Activated T-helper 1 cell treated with anti-CD3 and anti-CD28 coated beads, Interleukin-2, amount 50 U/mL, for 16 hours (primary cell): Measurements from ENCODE around the gene ADAT3.

Experiments used
- DNase-seq, 2 donors: peaks; one replicate each; pipeline ENCODE4 v3.0.0-alpha.2; 2020; ENCODE audit warnings: low read depth in 1 of 2, low spot score in 1 of 2

Gene ADAT3

GRCh38 chr19:1956122-1956494, 50.9 kb downstream of the ADAT3 start:
- no peak for DNase-seq

- DNase-seq: no peak
Observed at GRCh38 chr19:1956868-1957492, 51.8 kb downstream of the ADAT3 start.

- no peak for DNase-seq
Observed at GRCh38 chr19:1957562-1958248, 52.5 kb downstream of the ADAT3 start.

GRCh38 chr19:1959928-1960589, 54.9 kb downstream of the ADAT3 start:
- DNase-seq: no peak

GRCh38 chr19:1961000-1961883, 56.0 kb downstream of the ADAT3 start:
- no peak for DNase-seq

DNA sequence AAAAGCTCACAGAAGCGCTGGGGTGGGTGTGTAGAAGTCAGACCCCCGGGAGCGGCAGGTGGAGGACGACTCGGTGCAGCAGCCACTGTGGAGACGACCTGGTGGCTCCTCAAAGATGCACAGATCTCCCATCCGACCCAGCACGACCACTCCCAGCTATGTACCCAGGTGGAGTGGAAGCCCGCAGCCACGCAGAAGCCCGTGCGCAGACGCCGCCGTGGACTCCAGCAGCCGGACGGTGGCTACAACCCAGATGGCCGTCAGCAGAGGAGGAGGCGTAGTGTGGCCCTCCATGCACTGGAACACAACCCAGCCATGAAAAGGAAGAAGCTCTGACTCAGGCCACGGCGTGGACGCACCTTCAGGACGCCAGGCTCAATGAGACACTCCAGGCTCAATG, 57.5 kb downstream of the ADAT3 start:
- no peak for DNase-seq
